Suprapubic skin (tissue), 3 donors: ENCODE data around the gene EYA2.

Source experiments
- CTCF ChIP-seq, 2 donors: fragments of 200-600 bp in 1 of 2; fragments of 450-650 bp in 1 of 2; sonication (generic) in 1 of 2; IDR thresholded peaks; one replicate each; pipeline ENCODE4 v1.5.1; 2016 to 2019; ENCODE audit warnings: antibody characterized with exemption in 2 of 2, mild to moderate bottlenecking in 1 of 2, moderate library complexity in 1 of 2
- EP300 ChIP-seq: sonication (generic); formaldehyde crosslinking; IDR thresholded peaks from one replicate; pipeline ENCODE4 v1.6.1; 2017; ENCODE audit warnings: antibody characterized with exemption
- POLR2A ChIP-seq, 2 donors: fragments of 450-650 bp; IDR thresholded peaks; one replicate each; pipeline ENCODE4 v1.6.1; 2017; ENCODE audit warnings: antibody characterized with exemption in 2 of 2, mild to moderate bottlenecking in 2 of 2, moderate library complexity in 2 of 2

GRCh38 chr20:46931699-46932098, 37.1 kb downstream of the EYA2 start:
- TF ChIP-seq POLR2A (IDR thresholded peaks at IDR 0.05) (no peak), CTCF (IDR thresholded peaks at IDR 0.05) (no peak), EP300 (no peak)
